ENCODE data around the gene PHOX2A. TPM values are rescaled to one million over a fixed set of nuclear protein-coding genes. Genes with fewer than 3 reads are reported as not detected.
"Not testable (repeated sequence)": the region's sequence is repeated elsewhere in the genome, so short reads cannot be mapped to it uniquely, and the experiment has no call there.

The PHOX2A gene
- total RNA-seq, 1 donor from 2014 or later: not detected

DNA sequence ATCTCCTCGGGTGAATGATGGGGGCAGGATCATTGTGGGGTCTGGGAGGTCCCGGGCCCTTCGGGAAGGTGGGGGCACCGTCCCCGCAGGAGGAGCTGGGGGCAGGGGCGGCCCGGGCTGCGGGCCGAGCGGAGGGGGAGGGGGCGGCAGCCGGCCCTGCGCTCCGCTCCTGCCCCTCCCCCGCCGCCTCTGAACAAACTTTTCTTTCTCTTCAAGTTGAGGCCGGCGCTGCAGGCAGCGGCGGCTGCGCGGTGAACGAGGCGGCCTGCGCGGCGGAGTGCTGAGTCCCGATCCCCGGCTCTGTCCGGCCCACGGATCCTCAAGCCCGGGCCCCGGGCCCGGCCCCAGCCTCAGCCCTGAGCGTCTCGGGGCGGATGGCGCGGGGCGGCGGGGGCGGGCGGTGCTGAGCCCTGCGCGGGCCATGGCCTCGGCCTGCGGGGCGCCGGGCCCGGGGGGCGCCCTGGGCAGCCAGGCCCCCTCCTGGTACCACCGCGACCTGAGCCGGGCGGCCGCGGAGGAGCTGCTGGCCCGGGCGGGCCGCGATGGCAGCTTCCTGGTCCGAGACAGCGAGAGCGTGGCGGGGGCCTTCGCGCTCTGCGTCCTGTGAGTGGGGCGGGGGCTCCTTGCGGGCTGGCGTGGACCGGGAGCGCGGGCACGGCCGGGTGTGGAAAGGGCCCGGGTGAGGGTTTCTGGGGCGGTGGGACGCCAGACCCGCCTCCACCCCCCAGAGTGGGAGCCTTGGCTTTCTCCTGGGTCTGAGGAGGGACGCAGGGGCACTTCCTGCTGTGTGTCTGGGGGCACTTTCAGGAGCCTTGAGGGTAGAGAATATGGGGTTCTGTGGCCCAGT is 19.2 kb downstream of the PHOX2A start, which contains the start of gene INPPL1:
TSS of gene INPPL1 (plus strand) at position 204 of the 847 bp plus-strand sequence. CDS start at position 422, 218 bp downstream.
- ATAC-seq (peak; percentile 27), DNase-seq (ENCODE audit: low spot score) (peak; percentile 65)

DNA sequence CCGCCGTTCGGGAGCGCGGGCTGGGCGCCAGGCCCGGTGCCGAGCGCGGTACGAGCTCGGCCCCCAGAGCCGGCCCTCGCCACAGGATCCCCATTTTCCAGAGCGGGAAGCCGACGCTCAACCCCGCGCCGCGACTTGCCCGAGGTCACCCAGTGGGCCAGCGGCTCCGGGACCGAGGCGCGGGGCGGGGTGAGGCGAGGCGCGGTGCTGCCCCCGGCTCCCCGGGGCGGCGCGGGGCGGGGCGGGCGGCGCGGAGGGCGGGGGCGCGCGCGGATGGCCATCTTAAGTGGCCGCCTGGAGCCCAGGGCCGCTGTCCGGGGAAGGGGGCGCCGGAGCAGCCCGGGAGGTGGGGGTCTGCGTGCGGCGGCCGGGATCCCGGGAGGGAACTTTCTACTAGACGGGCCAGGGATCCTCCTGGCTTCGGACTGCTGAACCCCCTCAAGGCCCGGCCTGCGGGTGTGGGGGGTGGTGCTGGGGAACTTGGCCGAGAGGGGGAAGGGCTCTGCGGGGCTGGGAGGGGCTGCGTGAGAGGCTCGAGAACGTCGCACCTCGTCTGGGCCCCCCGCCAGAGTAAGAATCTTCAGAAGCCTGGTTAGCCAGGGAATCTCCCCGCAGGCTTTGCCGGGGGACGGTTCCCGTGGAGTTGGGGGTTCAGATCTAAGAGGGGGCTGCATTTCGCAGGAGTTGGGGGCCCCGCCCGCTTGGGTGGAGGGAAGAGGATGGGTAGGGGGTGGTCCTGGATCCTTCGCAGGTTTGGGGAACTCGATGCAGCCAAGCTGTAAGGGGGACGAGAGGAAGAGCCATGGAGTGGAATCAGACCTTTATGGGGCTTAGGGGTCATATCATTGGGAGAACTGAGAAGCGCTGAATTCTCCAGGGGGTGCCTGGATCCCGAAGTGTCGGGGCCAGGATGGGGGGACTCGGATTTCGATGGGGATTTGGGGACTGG is 20.1 kb downstream of the PHOX2A start:
- DNase-seq (ENCODE audit: low spot score): peak; percentile 80

DNA sequence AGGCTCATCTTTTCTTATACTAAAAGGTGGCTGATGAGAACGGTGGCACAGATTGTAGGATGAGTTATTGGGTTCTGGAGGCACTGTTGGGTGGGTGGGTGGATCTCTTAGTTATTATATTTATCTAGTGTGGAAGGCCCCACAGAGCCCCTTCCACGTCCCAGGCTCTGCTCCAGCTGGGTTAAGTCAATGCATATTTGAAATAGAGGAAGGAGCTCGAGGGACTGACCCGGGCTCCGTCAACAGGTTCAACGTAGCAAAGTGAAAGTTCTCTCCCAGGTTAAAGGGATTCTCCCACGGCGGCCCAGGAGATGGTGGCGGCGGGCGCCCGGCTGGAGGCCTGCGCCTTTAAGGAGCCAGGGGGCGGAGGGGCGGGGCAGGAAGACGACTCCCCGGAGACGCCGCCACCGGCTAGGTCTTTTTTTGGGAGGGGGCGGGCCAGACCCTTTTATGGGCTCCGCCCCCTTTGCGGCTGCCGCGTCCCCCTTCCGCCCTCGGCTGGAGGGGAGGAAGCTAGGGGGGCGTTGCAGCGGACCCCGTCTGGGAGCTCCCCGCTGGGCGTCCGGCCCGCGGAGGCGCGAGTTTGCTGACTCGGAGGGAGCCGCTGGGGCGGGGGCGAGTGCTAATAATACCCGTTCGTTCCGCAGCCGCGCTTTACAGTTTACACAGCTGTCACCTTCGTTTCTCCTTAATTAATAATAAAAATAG is 20.9 kb downstream of the PHOX2A start:
- peak; percentile 96 for DNase-seq (ENCODE audit: low spot score)
- ATAC-seq: peak; percentile 88

More for the DNA sequence above, 20.1 kb downstream of the PHOX2A start:
- ATAC-seq: peak; percentile 82

DNA sequence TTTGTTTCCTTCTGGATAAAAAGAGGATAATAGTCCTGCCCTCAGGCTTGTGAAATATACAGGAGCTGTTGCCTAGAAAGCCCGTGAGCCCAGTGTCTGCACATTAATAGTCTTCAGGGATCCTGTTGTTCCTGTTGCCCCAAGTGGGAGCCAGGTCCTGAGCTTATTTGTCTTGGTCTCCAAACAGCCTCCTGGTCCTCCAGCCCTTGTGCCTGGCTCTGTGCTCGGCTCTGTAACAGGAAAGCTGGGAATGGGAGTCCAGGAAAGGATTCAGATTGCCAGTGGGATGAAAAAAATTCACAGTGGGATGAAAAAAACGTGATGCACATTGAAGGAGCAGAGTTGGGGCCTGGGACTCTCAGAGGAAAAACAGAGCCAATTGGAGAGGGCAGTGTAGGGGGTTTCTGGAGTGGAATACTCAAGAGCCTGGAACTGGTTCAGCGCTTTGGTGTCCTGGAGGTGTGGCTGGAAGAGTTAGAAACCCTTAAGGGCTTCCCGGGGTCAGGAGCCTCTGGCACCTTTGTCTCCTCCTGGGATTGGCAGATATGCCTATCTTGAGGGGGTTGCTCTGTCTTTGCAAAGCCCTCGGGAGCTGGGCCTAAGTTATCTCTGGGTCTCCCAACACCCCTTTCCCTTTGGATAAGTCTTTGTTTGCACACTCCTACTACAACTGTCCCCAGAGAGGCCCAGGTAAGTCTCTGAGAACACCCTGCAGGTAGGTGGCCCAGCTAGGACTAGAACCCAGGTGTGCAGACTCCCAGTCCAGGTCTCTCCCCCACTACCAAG is 21.7 kb downstream of the PHOX2A start:
- no peak for ATAC-seq
- DNase-seq (ENCODE audit: low spot score): peak; percentile 45

DNA sequence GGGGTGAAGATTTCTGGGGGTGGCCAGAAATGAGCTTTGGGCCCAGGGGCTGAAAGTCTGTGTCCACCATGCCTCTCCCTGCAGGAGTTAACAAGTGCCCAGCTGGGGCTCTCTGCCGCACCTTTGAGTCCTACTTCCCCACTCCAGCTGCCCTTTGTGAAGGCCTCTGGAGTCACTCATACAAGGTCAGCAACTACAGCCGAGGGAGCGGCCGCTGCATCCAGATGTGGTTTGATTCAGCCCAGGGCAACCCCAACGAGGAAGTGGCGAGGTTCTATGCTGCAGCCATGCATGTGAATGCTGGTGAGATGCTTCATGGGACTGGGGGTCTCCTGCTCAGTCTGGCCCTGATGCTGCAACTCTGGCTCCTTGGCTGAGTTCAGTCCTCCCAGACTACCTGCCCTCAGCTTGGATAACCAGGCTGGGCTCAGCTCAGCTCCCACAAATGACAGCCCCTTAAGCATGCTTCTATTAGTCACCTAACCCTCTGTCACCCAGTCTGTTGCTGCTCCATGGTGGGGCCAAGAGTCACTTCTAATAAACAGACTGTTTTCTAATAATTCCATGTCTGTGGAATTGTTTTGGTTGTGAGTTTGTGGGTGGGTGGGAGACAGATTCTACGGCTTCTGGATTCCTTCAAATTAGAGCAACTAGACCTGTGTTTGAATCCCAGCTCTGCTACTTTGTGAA is 22.4 kb downstream of the PHOX2A start:
- DNase-seq (ENCODE audit: low spot score): peak; percentile 43
- ATAC-seq: no peak

GRCh38 chr11:72220696-72221363 is 23.1 kb downstream of the PHOX2A start:
- no peak for ATAC-seq
- DNase-seq (ENCODE audit: low spot score): peak; percentile 38

GRCh38 chr11:72218251-72218745 is 25.7 kb downstream of the PHOX2A start:
- DNase-seq (ENCODE audit: low spot score): peak; percentile 32

DNA sequence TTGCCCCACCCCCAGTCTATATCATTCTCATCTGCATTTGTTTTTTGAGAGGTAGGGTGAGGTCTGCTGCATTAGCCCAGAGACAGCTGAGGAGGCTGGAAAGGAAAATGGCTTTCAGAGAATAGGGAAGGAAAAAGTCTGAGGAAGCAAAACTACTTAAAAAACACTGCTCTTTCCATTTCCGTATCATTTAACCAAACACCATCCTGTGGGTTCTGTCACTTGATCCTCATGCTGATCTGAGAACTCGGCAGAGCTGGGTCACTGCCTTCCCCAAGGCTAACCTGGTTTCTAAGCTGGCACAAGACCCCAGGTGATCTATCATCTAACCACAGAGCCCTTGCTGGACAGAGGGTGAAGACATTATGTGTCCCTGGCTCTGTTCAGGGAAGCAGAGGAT is 26.1 kb downstream of the PHOX2A start:
- DNase-seq (ENCODE audit: low spot score) (peak; percentile 30), ATAC-seq (no peak)

More at GRCh38 chr11:72218251-72218745, 25.7 kb downstream of the PHOX2A start:
- ATAC-seq: no peak

GRCh38 chr11:72216638-72217037 is 27.3 kb downstream of the PHOX2A start, which contains the start of gene FOLR2:
FOLR2 (plus strand) TSS chr11:72216794; CDS start chr11:72218585, 1,791 bp downstream.
- DNase-seq (ENCODE audit: low spot score): peak; percentile 40
- peak; percentile 16 for ATAC-seq

GRCh38 chr11:72209101-72209500 is 34.9 kb downstream of the PHOX2A start:
- ATAC-seq (no peak), DNase-seq (ENCODE audit: low spot score) (peak; percentile 42)

- DNase-seq (ENCODE audit: low spot score) (no peak), ATAC-seq (no peak)
These were observed 35.7 kb downstream of the PHOX2A start for GRCh38 chr11:72208281-72208680.

- DNase-seq (ENCODE audit: low spot score); ATAC-seq: not testable (repeated sequence)
These were observed 37.2 kb downstream of the PHOX2A start for GRCh38 chr11:72206794-72207193.

- DNase-seq (ENCODE audit: low spot score) (no peak), ATAC-seq (no peak)
These were observed 39.1 kb downstream of the PHOX2A start for GRCh38 chr11:72204886-72205285.

DNA sequence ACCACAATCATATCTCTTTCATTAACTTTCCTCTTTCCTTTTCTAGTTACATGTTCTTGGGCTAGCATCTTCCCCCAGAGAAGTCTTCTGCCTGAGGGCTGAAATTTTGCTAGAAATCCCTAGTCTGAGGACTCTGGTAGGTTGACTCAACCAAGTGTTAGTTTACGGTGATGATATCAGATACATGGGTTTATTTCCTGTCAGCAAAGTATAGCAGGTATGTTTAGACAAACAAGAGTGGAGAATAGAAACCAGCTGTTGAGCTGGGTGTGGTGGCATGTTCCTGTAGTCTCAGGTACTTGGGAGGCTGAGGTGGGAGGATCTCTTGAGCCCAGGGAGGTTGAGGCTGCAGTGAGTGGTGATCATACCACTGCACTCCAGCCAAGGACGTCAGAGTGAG is 40.8 kb downstream of the PHOX2A start:
- ATAC-seq (no peak), DNase-seq (ENCODE audit: low spot score) (no peak)

DNA sequence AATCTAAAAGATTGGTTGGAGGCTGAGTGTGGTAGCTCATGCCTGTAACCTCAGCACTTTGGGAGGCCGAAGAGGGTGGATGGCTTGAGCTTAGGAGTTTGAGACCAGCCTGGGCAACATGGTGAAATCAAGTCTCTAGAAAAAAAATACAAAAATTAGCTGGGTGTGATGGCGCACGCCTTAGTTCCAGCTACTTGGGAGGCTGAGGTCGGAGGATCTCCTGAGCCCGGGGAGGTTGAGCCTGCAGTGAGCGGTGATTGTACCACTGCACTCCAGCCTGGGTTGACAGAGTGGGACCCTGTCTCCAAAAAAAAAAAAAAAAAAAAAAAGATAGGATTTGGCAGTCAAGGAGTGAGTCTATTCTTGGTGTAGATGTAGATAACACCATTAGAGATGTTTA is 41.4 kb downstream of the PHOX2A start:
- ATAC-seq: no peak
- no peak for DNase-seq (ENCODE audit: low spot score)

- DNase-seq (ENCODE audit: low spot score); ATAC-seq: not testable (repeated sequence)
These were observed 42.5 kb downstream of the PHOX2A start for GRCh38 chr11:72201445-72201844.

DNA sequence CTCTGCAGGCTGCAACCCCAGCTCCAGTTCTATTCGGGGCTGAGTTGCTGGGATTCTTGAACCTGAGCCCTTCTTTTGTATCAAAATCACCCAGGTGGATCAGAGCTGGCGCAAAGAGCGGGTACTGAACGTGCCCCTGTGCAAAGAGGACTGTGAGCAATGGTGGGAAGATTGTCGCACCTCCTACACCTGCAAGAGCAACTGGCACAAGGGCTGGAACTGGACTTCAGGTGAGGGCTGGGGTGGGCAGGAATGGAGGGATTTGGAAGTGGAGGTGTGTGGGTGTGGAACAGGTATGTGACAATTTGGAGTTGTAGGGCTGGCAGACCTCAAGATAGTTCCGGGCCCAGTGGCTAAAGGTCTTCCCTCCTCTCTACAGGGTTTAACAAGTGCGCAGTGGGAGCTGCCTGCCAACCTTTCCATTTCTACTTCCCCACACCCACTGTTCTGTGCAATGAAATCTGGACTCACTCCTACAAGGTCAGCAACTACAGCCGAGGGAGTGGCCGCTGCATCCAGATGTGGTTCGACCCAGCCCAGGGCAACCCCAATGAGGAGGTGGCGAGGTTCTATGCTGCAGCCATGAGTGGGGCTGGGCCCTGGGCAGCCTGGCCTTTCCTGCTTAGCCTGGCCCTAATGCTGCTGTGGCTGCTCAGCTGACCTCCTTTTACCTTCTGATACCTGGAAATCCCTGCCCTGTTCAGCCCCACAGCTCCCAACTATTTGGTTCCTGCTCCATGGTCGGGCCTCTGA is 48.3 kb downstream of the PHOX2A start:
- no peak for ATAC-seq
- peak; percentile 26 for DNase-seq (ENCODE audit: low spot score)

- DNase-seq (ENCODE audit: low spot score) (no peak), ATAC-seq (no peak)
These were observed 52.0 kb downstream of the PHOX2A start, which contains the start of gene FOLR1 for GRCh38 chr11:72191961-72192381. FOLR1 (plus strand) TSS chr11:72192140; CDS start chr11:72192174, 34 bp downstream.

Measured in left lobe of liver (tissue), 2 donors.